ENCODE data around the gene SNX24.

DNA sequence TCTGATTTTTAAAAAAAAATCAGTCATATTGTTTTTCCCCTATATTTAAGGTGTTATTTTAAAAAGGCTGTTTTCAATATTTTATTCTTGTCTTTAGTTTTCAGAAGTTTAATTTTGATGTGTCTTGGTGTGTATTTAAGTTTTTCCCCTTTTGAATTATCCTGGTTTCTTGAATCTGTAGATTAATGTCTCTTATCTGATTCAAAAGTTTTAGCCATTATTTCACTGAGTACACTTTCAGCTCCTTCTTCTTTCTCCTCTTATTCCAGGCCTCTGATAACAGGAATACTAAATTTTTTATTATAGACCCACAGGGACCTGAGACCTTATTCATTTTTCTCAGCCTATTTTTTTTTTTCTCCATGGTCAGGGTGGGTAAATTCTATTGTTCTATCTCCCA, 109.3 kb downstream of the SNX24 start:
- TF ChIP-seq POLR2A (IDR thresholded peaks at IDR 0.05; ENCODE audit: low read depth) (no peak), POLR2AphosphoS5 (IDR thresholded peaks at IDR 0.05) (no peak)
- TF ChIP-seq, protein P1, sequence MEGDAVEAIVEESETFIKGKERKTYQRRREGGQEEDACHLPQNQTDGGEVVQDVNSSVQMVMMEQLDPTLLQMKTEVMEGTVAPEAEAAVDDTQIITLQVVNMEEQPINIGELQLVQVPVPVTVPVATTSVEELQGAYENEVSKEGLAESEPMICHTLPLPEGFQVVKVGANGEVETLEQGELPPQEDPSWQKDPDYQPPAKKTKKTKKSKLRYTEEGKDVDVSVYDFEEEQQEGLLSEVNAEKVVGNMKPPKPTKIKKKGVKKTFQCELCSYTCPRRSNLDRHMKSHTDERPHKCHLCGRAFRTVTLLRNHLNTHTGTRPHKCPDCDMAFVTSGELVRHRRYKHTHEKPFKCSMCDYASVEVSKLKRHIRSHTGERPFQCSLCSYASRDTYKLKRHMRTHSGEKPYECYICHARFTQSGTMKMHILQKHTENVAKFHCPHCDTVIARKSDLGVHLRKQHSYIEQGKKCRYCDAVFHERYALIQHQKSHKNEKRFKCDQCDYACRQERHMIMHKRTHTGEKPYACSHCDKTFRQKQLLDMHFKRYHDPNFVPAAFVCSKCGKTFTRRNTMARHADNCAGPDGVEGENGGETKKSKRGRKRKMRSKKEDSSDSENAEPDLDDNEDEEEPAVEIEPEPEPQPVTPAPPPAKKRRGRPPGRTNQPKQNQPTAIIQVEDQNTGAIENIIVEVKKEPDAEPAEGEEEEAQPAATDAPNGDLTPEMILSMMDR (IDR thresholded peaks at IDR 0.05): no peak

All from esophagus muscularis mucosa (tissue), 3 donors.